D341Med (cell line): ENCODE data around the gene ATP10A.

Experiments
- DNase-seq: peaks from one replicate; pipeline ENCODE4 v3.0.0; 2012; ENCODE audit warnings: low spot score

Gene ATP10A

DNA sequence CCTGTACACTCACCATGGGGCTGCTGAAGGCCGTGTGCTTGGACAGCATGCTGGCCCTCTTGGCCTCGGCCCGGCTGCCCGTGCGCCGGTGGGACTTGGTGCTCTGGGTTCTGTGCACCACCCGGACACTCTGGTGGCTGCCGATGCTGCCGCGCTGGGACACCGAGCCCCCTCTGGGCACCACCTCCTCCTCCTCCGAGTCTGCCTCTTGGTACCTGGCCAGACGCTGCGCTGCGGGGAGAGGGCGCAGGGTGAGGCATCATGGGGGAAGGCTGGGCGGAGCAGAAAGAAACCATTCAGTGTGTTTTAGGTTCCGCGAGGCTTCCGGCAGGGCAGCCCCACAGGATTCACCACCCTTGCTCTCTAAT, 145.0 kb downstream of the ATP10A start:
- DNase-seq = no peak

GRCh38 chr15:25717457-25718168, 145.5 kb downstream of the ATP10A start:
- no peak for DNase-seq

DNA sequence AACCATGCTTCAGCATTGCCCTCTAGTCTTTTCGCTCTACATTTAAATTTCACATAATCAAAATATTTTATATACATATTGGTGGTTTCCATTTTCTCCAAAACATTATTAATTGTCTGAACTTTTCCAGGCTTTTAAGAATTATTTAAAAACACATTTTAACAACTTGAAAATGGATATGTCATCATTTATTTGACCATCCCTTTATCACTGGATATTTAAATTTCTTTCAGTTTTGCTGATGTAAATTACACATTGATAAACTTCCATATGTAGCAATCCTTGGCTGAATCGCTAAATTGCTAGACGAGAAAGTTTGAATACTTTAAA, 146.0 kb downstream of the ATP10A start:
- DNase-seq = no peak

GRCh38 chr15:25716414-25717126, 146.6 kb downstream of the ATP10A start:
- DNase-seq = no peak

DNA sequence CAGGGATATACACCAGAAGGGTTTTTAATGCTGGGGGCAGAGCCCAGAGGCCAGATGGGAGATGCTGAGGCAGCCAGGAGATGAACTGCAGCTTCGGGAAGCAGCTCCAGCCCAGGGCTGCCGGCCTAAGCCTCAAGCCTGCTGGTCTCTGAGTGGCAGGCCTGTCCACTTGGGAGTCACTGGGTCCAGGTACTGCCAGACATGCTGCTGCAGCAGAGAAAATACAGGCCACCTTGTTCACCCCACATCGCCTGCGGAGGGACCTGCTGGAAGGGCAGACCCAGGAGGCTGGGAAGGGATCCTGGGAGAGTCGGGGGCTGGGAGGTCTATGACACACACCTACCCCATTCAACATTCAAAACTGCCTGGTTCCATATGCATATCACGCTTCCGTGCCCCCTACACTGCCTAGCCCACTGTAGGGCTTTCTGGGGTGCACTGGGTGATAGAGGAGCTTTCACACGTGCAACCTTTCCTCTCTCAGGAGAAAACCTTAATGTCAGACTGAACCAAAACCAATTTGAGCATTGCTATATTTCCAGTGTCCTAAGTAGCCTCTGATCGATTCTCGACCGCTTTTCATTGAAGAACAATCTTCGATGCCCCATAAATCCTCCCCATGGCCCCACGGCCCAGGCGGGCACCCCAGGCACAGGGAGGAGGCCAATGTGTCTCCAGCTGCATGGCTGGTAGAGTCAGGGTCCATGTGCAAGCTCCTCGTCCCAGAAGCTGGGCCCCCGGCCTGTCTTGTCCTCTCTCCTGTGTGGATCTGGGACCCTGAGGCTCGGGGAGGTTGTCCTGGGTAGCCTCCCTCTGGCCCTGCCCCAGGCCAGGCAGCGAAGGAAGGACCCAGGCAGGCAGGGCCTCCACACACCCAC, 147.4 kb downstream of the ATP10A start:
- DNase-seq = no peak

DNA sequence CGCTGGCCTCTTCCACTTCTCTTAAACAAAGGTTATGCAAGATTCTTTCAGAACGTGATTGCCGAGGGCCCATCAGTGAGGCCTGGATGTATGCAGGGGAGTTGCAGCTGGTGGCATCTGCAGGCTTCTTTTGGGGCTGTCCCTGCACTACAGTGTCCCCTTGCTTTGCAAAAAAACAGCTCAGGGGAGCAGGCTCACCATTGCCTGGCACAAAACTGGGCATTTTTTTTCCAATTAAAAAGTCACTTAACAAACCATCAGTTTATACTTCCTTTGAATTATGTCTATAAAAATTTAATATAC, 148.6 kb downstream of the ATP10A start:
- DNase-seq = no peak

- DNase-seq = no peak
These were observed 149.2 kb downstream of the ATP10A start for GRCh38 chr15:25713736-25714537.

DNA sequence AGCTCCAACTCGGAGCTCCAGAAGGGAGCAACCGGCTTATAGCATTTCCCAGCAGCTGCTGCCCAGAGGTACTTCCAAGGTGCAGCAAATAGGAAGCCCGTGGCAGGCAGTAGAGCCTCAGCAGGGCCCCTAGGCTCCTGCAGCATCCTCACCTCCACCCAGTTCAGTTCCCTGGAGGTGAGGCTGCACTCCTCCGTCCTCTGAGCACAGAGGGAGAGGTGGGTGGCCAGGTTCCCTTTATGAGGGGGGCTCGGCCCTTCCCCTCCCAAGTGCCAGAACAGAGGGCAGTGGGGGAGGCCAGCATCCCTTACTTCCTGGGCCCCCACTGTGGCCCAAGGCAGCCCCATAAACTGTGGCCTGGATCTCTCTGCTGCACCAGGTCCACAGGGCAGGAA, 150.2 kb downstream of the ATP10A start:
- no peak for DNase-seq

DNA sequence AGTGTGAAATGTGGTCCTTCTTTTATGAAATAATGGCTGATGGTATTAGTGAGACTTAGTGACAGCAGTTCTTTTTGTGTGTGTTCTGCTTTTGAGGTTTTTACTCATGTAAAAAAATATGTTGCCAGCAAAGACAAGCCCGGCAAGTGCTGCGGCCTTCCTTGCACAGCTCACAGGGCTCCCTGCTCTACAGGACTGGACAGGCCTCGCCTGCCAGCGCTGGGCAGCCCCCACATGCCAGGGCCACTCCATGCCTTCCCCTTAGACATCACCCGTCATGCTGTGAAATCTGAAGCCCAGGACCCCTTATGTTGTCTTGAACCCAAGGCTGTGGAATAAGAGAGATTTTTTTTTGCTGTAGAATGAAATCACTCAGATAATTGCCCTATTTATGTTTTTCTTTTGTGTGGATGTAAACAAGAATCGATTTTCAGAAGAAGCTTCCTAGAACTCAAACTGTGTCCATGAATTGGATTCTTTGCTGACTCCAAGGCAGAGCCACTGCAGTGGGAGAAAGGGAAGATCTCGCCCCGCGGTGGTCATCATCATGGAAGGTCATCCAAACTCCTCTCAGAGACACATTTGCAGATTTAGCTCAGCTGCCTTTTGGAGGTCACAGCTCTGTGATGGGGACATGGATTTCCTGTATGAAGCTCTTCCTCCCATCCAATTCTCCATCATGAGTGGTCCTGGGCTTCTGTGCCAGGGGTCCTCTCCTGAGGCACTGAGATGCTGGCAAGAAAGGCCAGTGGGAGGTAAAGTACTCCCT, 150.8 kb downstream of the ATP10A start:
- no peak for DNase-seq

- DNase-seq = no peak
These were observed 151.4 kb downstream of the ATP10A start for GRCh38 chr15:25711691-25712090.

DNA sequence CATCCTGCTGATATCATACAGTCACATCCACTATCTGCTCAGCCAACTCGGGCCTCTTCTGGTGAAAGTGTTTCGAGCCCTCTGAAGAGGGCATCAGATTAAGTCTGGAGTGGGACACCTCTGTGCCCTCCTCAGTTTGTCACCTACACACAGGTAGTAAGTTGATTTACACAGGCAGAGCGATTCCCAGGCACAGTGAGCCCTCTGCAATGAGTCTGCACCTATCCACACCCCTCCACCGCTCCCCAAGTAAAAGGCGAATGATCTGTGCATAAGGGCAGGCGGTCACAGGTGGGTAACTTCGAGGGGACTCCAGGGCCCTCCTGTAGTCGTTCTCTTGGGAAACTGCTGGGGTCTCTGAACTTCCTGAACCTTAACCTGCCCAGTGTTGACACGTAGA, 152.0 kb downstream of the ATP10A start:
- DNase-seq = no peak

GRCh38 chr15:25710184-25710583, 152.9 kb downstream of the ATP10A start:
- DNase-seq = peak; percentile 81

DNA sequence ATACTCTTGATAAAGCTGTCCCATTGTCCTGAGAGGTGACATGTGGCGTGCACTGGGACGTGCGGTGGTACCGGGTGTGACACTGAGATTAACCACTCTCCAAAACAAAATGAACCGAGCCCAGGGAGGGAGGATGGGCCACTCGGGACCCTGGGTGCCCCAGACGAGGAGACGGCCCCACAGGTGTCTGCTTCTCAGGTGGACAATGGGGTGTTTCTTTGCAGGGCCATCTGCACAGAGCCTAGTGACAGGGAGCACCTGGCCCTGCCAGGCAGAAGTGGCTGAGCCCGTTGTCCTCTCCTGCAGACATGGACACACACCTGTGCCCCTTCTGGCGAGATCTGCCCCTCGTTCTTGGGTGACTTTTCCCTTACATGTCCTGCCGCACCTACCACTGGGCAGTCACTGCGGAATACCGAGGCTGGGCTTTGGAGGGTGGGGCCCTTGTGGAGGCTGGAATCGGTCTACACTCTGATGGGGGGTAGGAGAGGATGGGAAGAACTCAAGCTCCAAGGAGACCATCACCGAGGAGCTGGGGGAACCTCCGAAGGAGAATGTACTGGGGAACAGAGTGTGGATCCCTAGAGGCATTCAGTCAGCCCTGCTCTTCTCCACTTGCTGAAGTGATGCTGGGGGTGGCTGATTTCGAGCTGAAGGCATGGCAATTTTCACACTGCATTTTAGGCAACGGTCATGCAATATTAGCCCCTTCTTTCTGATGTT, 153.5 kb downstream of the ATP10A start:
- DNase-seq = no peak

DNA sequence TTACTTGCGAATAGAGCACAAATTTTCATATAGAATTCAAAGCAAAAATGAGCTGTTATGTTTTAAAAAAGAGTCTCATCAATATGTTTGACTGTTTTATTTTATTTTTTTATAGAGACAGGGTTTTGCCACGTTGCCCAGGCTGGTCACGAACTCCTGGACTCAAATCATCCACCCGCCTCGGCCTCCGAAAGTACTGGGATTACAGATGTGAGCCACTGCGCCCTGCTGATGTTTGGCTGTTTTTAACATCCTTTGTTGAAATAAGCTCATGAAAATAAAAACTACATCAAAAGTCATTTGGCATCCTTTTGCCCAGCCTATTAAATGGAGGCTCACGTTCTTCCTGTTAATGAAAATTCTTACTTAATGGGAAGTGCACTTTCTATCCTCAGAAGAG, 154.7 kb downstream of the ATP10A start:
- no peak for DNase-seq

DNA sequence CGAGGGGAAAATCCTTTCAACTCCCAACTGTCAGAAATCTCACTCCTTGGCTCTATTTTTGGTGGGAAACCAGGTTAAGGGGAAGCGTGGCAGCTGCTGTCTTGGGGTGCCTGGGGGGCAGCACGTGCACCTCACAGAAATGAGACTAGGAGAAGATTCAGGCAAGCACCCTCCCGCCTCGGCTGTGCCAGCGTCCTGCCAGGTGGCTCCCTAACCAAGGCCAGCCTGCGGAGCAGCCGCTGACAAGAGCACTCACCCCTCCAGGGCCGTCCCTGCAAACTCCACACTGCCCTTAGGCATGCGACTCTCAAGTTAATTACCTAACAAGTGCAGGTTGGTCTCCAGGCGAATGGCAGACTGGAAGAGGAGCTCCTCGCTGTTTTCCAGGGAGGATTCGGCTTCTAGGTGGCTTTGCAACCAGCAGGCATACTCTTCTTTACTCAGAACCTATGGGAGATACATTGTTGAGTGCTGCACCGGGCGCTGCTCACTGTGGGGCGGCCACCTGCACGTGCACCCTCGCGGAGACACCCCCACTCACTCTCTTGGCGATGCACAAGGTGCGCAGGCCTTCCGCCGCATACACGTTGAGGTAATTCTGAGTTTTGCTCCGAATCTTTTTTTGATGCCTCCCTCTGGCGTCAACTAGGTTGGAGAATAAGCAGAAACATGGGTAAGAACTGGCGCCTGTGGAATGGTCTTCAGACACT, 155.3 kb downstream of the ATP10A start:
- no peak for DNase-seq

DNA sequence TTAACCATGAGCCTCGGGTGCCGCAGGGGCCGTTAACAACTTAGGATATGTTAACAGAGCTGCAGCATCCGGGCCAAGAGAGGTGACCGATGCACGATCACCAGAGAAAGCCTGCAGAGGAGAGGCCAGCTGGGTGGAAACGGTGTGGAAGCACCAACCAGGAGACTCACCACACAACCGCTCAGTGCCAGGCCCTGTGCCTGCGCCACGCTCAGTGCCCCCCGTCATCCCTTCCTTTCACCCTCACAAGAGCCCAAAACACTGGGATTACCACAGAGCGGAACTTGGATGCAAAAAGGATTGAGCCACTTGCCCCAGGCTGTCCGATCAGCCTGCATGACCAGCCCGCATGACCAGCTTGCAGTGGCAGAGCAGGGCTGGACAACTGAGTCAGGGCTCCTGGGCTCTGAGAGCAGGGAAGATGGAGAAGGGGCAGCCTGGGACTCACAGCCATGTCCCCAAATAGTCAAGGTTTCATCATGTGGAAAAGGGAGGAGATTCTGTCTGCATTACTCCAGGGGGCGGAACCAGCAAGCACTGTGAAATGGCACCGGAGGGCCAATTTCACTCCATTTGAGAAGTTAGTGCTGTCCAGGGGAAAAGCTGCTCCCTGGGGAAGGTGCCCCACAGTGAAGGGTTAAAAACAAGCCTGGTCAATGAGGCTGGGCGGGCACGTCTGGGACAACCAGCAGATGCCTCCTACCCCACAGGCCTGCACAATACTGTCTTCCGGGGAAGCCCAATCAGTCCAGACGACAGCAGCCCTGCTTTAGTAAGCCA, 156.8 kb downstream of the ATP10A start:
- no peak for DNase-seq

DNA sequence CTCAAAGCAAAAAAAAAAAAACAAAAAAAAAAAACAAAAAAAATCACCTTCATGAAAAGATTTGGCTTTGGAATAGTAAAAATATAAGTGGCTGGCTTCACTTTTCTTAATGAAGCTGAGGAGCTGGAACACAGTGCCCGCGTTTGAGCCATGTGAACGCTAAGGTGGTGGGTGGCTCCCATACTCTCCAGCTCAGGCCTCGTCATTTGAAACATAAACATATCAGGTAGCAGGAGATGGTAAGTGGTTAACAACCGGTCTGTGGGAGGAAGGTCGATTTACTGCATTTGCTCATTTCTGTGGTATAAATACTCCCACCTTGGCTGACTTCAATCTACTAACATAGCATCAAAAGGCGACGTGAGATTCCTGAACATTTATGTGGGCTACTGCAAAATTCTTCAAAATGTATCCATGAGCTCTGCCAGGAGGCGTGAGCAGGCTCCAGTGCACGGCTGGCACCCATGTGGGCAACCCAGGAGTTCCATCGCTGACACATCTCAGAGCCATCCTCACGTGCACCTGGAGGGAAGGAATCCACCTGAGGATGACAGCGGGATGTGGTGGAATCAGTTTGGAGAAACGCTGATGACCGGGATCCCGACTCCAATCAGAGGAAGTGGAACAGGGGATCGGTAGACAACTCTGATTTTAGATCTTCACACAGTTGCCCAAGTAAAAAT, 157.6 kb downstream of the ATP10A start:
- no peak for DNase-seq

- no peak for DNase-seq
These were observed 159.4 kb downstream of the ATP10A start for GRCh38 chr15:25703726-25704125.
